Measurements from ENCODE around the gene SPECC1L.

Gene SPECC1L

DNA sequence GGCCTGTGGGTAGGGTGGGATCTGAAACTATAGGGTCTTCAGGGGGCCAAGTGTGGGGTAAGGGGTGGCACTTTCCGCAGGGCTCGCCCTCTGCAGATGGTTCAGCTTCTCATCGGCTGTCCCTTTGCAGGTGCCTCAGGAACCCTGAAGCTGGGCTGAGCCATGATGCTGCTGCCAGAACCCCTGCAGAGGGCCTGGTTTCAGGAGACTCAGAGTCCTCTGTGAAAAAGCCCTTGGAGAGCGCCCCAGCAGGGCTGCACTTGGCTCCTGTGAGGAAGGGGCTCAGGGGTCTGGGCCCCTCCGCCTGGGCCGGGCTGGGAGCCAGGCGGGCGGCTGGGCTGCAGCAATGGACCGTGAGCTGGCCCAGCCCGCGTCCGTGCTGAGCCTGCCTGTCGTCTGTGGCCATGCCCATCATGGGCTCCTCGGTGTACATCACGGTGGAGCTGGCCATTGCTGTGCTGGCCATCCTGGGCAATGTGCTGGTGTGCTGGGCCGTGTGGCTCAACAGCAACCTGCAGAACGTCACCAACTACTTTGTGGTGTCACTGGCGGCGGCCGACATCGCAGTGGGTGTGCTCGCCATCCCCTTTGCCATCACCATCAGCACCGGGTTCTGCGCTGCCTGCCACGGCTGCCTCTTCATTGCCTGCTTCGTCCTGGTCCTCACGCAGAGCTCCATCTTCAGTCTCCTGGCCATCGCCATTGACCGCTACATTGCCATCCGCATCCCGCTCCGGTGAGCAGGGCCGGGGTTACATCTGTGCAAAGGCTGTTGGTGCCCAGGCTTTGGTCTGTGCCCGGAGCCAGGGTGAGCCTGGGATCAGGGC is 162.6 kb downstream of the SPECC1L start:
- DNase-seq: no peak

- DNase-seq: no peak
These were observed 163.3 kb downstream of the SPECC1L start for GRCh38 chr22:24433828-24434470.

- DNase-seq: no peak
These were observed 164.1 kb downstream of the SPECC1L start for GRCh38 chr22:24434471-24435322.

GRCh38 chr22:24435323-24435645 is 164.7 kb downstream of the SPECC1L start:
- no peak for DNase-seq

DNA sequence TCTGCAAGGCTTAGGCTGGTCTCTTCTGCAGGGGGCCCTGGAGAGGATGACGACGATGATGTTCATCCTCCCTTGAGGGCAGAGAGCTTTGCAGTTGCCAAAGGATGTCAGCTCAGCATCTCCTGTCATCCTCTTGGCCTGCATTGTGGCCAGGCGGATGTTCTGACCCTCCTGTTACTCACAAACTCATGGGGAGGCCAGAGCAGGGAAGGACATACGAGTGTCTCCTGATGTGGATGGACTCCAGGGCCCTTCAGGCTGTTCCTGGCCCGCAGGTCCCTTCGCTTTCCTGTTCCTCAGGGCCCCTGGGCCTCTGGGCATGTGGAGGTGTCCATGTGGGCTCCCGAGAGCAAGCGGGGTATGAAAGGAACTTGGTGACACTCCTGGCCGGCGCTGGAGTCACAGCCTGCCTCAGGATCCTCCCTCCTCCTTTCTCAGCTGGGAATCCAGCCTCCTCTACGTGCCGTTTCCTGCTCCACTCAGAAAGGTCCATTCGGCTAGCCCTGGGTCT is 165.3 kb downstream of the SPECC1L start:
- no peak for DNase-seq

- DNase-seq: no peak
These were observed 165.9 kb downstream of the SPECC1L start for GRCh38 chr22:24436553-24436952.

GRCh38 chr22:24437091-24437490 is 166.5 kb downstream of the SPECC1L start:
- DNase-seq: no peak

DNA sequence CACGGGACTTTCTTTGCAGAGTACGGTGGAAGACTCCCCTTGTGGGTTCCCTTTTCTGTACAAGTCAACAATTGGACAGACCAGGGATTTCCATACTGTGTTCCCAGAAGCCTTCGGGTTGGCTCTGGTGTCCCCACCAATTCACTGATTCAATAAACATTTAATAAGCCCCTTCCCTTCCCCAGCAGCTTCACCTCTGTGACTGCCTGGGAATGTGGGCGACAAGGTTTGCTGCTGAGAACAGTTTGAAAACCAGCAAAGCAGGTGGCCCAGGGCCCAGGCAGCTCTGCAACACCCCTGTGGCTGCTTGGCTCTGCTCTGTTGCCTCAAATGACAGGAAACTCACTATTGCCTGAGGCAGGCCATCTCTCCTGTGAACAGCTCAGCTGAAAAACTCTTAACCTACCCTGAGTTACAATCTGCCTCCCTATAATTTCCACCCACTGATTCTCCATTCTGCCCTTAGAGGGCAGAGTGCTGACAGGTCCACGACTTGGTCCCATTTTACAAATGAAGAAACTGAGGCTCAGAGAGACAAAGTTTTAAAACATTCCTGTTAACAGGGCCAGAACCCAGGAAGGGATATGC is 167.2 kb downstream of the SPECC1L start:
- DNase-seq: no peak

GRCh38 chr22:24440270-24440717 is 169.7 kb downstream of the SPECC1L start:
- no peak for DNase-seq

DNA sequence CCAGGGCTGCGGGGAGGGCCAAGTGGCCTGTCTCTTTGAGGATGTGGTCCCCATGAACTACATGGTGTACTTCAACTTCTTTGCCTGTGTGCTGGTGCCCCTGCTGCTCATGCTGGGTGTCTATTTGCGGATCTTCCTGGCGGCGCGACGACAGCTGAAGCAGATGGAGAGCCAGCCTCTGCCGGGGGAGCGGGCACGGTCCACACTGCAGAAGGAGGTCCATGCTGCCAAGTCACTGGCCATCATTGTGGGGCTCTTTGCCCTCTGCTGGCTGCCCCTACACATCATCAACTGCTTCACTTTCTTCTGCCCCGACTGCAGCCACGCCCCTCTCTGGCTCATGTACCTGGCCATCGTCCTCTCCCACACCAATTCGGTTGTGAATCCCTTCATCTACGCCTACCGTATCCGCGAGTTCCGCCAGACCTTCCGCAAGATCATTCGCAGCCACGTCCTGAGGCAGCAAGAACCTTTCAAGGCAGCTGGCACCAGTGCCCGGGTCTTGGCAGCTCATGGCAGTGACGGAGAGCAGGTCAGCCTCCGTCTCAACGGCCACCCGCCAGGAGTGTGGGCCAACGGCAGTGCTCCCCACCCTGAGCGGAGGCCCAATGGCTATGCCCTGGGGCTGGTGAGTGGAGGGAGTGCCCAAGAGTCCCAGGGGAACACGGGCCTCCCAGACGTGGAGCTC is 170.2 kb downstream of the SPECC1L start:
- no peak for DNase-seq

- peak; percentile 5 for DNase-seq
These were observed 171.0 kb downstream of the SPECC1L start for GRCh38 chr22:24441406-24442351.

GRCh38 chr22:24442352-24442744 is 171.7 kb downstream of the SPECC1L start:
- DNase-seq: no peak

- no peak for DNase-seq
These were observed 173.0 kb downstream of the SPECC1L start for GRCh38 chr22:24443668-24444067.

- no peak for DNase-seq
These were observed 173.6 kb downstream of the SPECC1L start for GRCh38 chr22:24444251-24444650.

DNA sequence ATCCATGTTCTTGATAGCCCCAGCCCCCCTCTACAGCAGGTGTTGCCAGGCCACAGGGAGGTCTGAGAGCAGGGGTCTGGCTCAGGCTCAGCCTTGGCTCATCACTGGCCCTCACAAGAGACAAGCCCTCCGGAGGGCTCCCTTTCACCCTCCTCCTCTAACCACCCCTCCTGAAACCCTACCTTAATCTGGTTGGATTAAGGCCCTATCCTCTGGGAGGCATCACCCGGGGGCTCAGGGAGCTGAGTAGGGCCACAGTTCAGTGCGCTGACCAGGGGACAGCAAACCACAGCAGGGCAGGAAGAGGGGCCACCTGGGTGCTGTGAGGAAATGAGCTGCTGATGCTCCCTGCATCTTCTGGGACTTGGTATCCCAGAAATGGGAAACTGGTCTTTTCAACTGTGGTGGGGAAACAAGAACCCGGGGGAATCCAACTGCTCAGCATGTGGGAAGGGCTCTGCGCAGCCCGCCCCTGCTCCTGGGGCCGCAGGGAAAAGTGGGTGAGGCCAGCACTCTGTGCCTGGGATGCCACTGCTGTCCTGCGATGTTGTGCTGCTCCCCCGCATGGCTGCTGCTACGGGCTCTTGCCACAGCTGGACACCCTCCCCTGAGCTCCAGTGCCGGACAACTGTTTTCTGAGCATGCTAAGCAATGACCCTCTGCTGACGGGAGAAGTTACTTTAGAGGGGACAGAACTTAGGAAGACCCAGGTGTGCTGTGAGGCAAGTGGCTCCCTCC is 174.3 kb downstream of the SPECC1L start:
- no peak for DNase-seq

DNA sequence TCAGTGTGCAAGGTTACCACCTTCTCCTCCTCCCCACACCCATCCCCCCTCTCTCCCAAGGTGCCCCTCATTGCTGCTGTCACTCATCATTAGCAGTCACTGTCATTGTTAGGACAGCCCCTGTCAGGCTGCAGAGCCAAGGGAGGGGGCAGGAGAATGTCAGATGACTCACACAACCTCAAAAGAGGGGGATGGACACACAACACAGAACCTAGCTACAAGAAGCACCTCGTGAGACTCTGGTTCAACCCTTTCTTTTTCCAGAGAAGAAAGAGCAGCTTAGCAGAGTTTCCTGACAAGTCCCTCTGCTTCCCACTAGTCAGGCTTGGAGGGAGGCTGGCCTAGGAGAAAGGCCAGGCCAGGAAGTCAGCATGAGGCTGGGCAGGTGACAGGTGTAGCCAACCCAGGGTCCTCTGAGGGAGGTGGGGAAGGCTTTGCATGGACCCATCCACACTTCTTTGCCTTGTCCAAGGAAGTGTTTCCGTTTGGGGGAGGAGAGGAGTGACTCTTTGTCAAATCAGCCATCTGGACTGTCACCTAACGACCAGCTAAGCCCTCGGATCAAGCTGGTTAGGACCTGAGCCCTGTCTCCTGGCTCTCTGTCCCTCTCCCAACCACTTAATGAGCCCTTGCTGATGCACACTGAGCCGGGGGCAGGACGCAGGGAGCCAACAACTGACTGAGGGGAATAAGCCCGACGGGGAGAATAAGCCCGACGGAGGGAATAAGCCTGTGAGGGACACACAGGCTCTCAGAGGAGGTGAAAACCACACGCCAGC is 175.0 kb downstream of the SPECC1L start:
- DNase-seq: no peak

GRCh38 chr22:24446260-24446611 is 175.6 kb downstream of the SPECC1L start:
- no peak for DNase-seq

GRCh38 chr22:24450610-24451009 is 180.0 kb downstream of the SPECC1L start:
- DNase-seq: peak; percentile 53

- DNase-seq: no peak
These were observed 180.5 kb downstream of the SPECC1L start for GRCh38 chr22:24451162-24451561.

- DNase-seq: no peak
These were observed 183.2 kb downstream of the SPECC1L start for GRCh38 chr22:24453853-24454252.

Data from NCI-H2171 treated with DMSO at 0.1 percent for 48 hours (cell line).